ENCODE data around the gene NDFIP1.
"Not testable (repeated sequence)": the region's sequence is repeated elsewhere in the genome, so short reads cannot be mapped to it uniquely, and the experiment has no call there.

NDFIP1 gene

DNA sequence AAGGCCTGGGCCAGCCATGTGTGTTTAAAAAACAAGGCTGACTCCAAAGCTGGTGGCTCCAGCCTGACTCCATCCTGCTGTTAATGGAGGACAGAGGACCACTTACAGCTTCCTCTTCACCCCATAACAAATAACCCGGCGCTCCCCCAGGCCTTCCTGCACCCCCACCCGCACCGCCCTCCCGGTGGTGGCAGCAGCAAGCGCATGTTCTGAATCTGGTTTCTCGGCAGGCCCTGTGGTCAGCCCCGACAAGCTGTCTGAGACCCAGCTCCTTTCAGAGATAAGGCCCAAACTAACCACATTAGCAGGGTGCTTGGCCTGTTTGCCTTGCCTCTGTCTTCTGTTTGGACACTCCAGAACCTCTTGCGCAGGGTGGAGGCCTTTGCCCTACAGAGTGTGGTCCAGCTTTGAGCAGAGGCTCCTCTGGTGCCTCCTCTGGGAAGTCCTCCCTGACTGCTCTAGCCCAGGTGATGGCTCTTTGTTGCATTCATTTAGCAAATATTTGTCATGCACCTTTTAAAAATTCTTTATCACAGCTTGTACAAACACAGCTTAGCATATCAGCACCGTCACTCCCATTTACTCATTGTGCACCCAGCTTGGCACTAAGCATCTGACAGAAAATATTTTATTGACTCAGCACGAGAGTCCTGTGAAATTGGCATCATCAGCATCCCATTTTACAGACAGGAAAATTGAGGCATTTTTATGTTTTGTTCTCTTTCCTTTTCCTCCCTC, 78.4 kb downstream of the NDFIP1 start:
- no peaks in the 10 kb centered on the region for H3K4me1 ChIP-seq (ENCODE audit: insufficient read depth, low read length)
- H2AFZ ChIP-seq (ENCODE audit: low read depth, low read length) = no peak overlapping the region
- H3K9me3 ChIP-seq (ENCODE audit: insufficient read depth, low read length, severe bottlenecking) = no peaks in the 10 kb centered on the region
- ATAC-seq (ENCODE audit: insufficient read depth, low read depth) (no peak), DNase-seq (no peak)
- H3K36me3 ChIP-seq (ENCODE audit: insufficient read depth, low read length) = no peaks in the 10 kb centered on the region
- H3K27ac ChIP-seq (ENCODE audit: low read length) = no peak overlapping the region
- no peak overlapping the region for H3K4me3 ChIP-seq (ENCODE audit: low read depth in 1 of 2, low read length in 2 of 2)
- no peaks in the 10 kb centered on the region for H4K20me1 ChIP-seq (ENCODE audit: insufficient read depth, low read length)
- no peak overlapping the region for H3K9ac ChIP-seq (ENCODE audit: low read depth, low read length)
- TF ChIP-seq, protein P1, sequence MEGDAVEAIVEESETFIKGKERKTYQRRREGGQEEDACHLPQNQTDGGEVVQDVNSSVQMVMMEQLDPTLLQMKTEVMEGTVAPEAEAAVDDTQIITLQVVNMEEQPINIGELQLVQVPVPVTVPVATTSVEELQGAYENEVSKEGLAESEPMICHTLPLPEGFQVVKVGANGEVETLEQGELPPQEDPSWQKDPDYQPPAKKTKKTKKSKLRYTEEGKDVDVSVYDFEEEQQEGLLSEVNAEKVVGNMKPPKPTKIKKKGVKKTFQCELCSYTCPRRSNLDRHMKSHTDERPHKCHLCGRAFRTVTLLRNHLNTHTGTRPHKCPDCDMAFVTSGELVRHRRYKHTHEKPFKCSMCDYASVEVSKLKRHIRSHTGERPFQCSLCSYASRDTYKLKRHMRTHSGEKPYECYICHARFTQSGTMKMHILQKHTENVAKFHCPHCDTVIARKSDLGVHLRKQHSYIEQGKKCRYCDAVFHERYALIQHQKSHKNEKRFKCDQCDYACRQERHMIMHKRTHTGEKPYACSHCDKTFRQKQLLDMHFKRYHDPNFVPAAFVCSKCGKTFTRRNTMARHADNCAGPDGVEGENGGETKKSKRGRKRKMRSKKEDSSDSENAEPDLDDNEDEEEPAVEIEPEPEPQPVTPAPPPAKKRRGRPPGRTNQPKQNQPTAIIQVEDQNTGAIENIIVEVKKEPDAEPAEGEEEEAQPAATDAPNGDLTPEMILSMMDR (IDR thresholded peaks at IDR 0.05; ENCODE audit: borderline replicate concordance, extremely low read depth, low read length, poor library complexity, severe bottlenecking) = no peak
- no peak for TF ChIP-seq EZH2 (IDR thresholded peaks at IDR 0.05; ENCODE audit: borderline replicate concordance, low read depth, low read length, severe bottlenecking)
- H3K79me2 ChIP-seq (ENCODE audit: insufficient read depth, low read length) = no peaks in the 10 kb centered on the region
- no peak overlapping the region for H3K4me2 ChIP-seq (ENCODE audit: insufficient read depth, low read length)
- no peaks in the 10 kb centered on the region for H3K27me3 ChIP-seq (ENCODE audit: insufficient read depth, low read length, poor library complexity)

DNA sequence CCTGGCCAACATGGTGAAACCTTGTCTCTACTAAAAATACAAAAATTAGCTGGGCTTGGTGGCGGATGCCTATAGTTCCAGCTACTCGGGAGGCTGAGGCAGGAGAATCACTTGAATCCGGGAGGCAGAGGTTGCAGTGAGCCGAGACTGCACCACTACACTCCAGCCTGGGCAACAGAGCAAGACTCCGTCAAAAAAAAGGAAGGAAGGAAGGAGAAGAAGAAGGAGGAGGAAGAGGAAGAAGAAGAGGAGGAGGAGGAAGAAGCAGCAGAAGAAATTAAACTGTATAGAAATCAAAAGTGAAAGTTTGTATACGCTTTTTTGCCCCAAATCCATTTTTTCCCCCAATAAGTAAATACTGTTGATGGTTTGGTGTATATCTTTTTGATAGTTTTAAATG, 80.1 kb downstream of the NDFIP1 start:
- not testable (repeated sequence) for H3K27ac ChIP-seq (ENCODE audit: low read length); H3K36me3 ChIP-seq (ENCODE audit: insufficient read depth, low read length); H3K4me2 ChIP-seq (ENCODE audit: insufficient read depth, low read length); H3K9me3 ChIP-seq (ENCODE audit: insufficient read depth, low read length, severe bottlenecking); DNase-seq; H3K79me2 ChIP-seq (ENCODE audit: insufficient read depth, low read length); H3K4me1 ChIP-seq (ENCODE audit: insufficient read depth, low read length); H2AFZ ChIP-seq (ENCODE audit: low read depth, low read length); H3K9ac ChIP-seq (ENCODE audit: low read depth, low read length); H4K20me1 ChIP-seq (ENCODE audit: insufficient read depth, low read length); ATAC-seq (ENCODE audit: insufficient read depth, low read depth); H3K27me3 ChIP-seq (ENCODE audit: insufficient read depth, low read length, poor library complexity); H3K4me3 ChIP-seq (ENCODE audit: low read depth in 1 of 2, low read length in 2 of 2)

DNA sequence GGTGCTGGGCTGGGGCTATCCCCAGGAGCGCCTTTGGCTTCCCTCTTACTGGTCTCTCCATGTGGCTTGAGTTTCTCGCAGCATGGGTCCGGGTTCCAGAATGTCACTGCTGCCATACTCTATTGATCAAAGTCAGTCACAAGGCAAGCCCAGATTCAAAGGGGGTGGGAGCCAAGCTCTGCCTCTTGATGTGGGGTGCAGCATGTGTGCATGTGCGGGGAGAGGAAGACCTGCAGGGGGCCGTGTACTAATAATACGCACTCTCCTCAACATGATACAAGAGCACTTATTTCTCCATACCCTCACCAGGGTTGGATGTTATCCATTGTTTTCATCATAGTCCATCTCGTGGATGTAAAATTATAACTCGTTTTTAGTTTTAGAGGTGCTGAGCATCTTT, 81.2 kb downstream of the NDFIP1 start:
- no peak for TF ChIP-seq EZH2 (IDR thresholded peaks at IDR 0.05; ENCODE audit: borderline replicate concordance, low read depth, low read length, severe bottlenecking)
- TF ChIP-seq, protein P1 (IDR thresholded peaks at IDR 0.05; ENCODE audit: borderline replicate concordance, extremely low read depth, low read length, poor library complexity, severe bottlenecking) = no peak
- DNase-seq = peak; percentile 28
- ATAC-seq (ENCODE audit: insufficient read depth, low read depth) = peak; percentile 68
- H4K20me1 ChIP-seq (ENCODE audit: insufficient read depth, low read length) = no peaks in the 10 kb centered on the region
- no peak overlapping the region for H3K4me2 ChIP-seq (ENCODE audit: insufficient read depth, low read length)
- no peaks in the 10 kb centered on the region for H3K79me2 ChIP-seq (ENCODE audit: insufficient read depth, low read length)
- no peaks in the 10 kb centered on the region for H3K9me3 ChIP-seq (ENCODE audit: insufficient read depth, low read length, severe bottlenecking)
- H3K4me3 ChIP-seq (ENCODE audit: low read depth in 1 of 2, low read length in 2 of 2) = no peak overlapping the region
- H3K27me3 ChIP-seq (ENCODE audit: insufficient read depth, low read length, poor library complexity) = no peaks in the 10 kb centered on the region
- H3K9ac ChIP-seq (ENCODE audit: low read depth, low read length) = no peak overlapping the region
- H3K4me1 ChIP-seq (ENCODE audit: insufficient read depth, low read length) = no peaks in the 10 kb centered on the region
- H2AFZ ChIP-seq (ENCODE audit: low read depth, low read length) = no peak overlapping the region
- no peak overlapping the region for H3K27ac ChIP-seq (ENCODE audit: low read length)
- H3K36me3 ChIP-seq (ENCODE audit: insufficient read depth, low read length) = no peaks in the 10 kb centered on the region

DNA sequence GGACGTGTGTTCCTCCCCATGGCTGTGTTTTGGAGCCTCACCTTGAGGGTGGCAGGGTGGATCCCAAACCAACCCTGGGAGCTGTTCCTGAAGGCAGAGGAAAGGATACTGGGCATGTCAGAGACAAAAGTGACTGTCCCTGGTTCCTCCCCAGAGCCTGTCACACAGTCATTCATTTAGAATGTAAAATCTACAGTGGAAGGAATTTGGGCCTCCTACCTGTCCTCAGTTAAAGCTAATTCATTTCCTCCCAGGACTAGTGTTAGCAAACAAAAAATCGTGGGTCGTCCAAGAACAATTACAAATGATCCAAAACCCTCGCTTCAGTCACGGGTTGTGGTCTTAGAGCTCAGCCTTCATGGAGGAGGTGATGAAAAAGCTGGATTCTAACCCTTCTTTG, 83.2 kb downstream of the NDFIP1 start:
- DNase-seq = no peak
- no peaks in the 10 kb centered on the region for H3K36me3 ChIP-seq (ENCODE audit: insufficient read depth, low read length)
- ATAC-seq (ENCODE audit: insufficient read depth, low read depth) = no peak
- H3K27me3 ChIP-seq (ENCODE audit: insufficient read depth, low read length, poor library complexity) = no peaks in the 10 kb centered on the region
- no peak overlapping the region for H3K4me2 ChIP-seq (ENCODE audit: insufficient read depth, low read length)
- no peaks in the 10 kb centered on the region for H3K9me3 ChIP-seq (ENCODE audit: insufficient read depth, low read length, severe bottlenecking)
- TF ChIP-seq EZH2 (IDR thresholded peaks at IDR 0.05; ENCODE audit: borderline replicate concordance, low read depth, low read length, severe bottlenecking) = no peak
- TF ChIP-seq, protein P1 (IDR thresholded peaks at IDR 0.05; ENCODE audit: borderline replicate concordance, extremely low read depth, low read length, poor library complexity, severe bottlenecking) = no peak
- H3K4me3 ChIP-seq (ENCODE audit: low read depth in 1 of 2, low read length in 2 of 2) = no peak overlapping the region
- H3K79me2 ChIP-seq (ENCODE audit: insufficient read depth, low read length) = no peaks in the 10 kb centered on the region
- no peaks in the 10 kb centered on the region for H3K4me1 ChIP-seq (ENCODE audit: insufficient read depth, low read length)
- H4K20me1 ChIP-seq (ENCODE audit: insufficient read depth, low read length) = no peaks in the 10 kb centered on the region
- no peak overlapping the region for H3K9ac ChIP-seq (ENCODE audit: low read depth, low read length)
- H2AFZ ChIP-seq (ENCODE audit: low read depth, low read length) = no peak overlapping the region
- H3K27ac ChIP-seq (ENCODE audit: low read length) = no peak overlapping the region
